T-helper 2 cell (primary cell): ENCODE results near the gene ZNF135.

Source experiments
- DNase-seq, 5 experiments: peaks; one replicate each; pipeline versions ENCODE4 v3.0.0 to v3.0.0-alpha.2; 2012 to 2022

ZNF135 gene

GRCh38 chr19:58095328-58095727 is 36.2 kb downstream of the ZNF135 start:
- no peak for DNase-seq

GRCh38 chr19:58096884-58097283 is 37.8 kb downstream of the ZNF135 start:
- DNase-seq, result no peak

- DNase-seq, result no peak
Observed at GRCh38 chr19:58097349-58097748, 38.3 kb downstream of the ZNF135 start.

GRCh38 chr19:58097781-58098681 is 38.9 kb downstream of the ZNF135 start, which contains the start of gene ZSCAN18:
Gene ZSCAN18, minus strand, starts transcription at chr19:58098231. Its CDS starts 7,964 bp downstream, at chr19:58090267.
- DNase-seq, result peak; percentile 79 to 99 (median 88)

- no peak for DNase-seq
Observed at GRCh38 chr19:58098682-58098998, 39.6 kb downstream of the ZNF135 start.

GRCh38 chr19:58107778-58108545 is 48.9 kb downstream of the ZNF135 start:
- DNase-seq, result no peak

- no peak for DNase-seq
Observed at GRCh38 chr19:58108546-58108817, 49.4 kb downstream of the ZNF135 start.

- no peak for DNase-seq
Observed at GRCh38 chr19:58117841-58118575, 58.9 kb downstream of the ZNF135 start.

- no peak for DNase-seq
Observed at GRCh38 chr19:58118979-58119733, 60.1 kb downstream of the ZNF135 start.
